Measurements from ENCODE around the gene CGB2. TPM values are rescaled to one million over a fixed set of nuclear protein-coding genes. Genes with fewer than 3 reads are reported as not detected.

The CGB2 gene
- total and polyA plus RNA-seq, 2 of the 13 experiments (the other 11 are each of a cell fraction or from before 2014, with no cell fraction given), result not detected

DNA sequence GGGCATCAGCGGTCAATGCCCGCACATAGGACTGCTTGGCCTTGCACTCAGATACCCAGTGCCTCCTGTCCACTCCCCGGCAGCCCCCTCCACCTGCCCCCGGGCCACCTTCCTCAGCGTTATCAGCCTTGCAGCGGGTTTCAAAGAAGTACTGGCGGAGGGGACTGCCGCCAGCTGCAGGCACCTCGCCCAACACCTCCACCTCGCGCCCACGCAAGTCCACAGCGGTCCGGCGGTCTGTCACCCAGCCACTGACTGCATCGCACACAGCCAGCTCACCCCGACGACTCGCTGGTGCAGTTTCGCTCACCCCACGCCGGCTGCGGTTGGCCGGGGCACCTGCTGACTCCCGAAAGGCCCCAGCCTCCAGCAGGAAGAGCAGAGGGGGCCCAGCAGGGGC, 29.8 kb downstream of the CGB2 start (continued):
- TF ChIP-seq, protein P1, sequence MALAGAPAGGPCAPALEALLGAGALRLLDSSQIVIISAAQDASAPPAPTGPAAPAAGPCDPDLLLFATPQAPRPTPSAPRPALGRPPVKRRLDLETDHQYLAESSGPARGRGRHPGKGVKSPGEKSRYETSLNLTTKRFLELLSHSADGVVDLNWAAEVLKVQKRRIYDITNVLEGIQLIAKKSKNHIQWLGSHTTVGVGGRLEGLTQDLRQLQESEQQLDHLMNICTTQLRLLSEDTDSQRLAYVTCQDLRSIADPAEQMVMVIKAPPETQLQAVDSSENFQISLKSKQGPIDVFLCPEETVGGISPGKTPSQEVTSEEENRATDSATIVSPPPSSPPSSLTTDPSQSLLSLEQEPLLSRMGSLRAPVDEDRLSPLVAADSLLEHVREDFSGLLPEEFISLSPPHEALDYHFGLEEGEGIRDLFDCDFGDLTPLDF (CRISPR knock-in tag; IDR thresholded peaks at IDR 0.05), result no peak
- no peak for TF ChIP-seq ASH2L (IDR thresholded peaks at IDR 0.05; ENCODE audit: insufficient read length, low read depth, low read length)

DNA sequence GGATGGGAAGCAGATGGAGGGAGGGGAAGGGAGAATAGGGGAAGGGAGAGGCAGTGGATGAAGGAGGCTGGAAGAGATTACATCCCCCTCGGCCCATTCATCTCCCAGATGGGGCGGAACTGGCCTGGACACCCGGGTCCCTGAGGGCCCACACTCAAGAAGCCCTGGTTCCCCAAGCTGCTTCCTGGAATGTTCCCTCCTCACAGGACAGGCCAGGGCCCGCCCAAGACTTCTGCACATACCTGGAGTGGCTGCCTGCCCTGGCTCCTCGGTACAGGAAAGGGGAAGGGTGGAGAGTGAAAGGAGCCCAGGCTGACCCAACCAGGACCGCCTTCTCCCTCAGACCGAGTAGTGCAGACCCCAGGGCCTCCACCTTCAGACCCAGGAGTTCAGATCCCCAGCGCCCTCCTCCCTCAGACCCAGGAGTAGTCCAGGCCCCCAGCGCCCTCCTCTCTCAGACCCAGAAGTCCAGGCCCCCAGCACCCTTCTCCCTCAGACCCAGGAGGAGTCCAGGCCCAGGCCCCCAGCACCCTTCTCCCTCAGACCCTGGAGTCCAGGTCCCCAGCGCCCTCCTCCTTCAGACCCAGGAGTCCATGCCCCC, 32.4 kb downstream of the CGB2 start:
- H3K4me1 ChIP-seq (ENCODE audit: insufficient read depth, low read length), result peaks cover 8% of the 10 kb centered on the region; the same call in 1 of the 2 replicates
- FAIRE-seq (no peak), ATAC-seq (peak; percentile 17; the same call in 1 of the 3 replicates), DNase-seq (ENCODE audit: low spot score) (no peak)
- BruUV-seq (replicated peaks), result no TSS peak
- no peak overlapping the region for H3K9ac ChIP-seq (ENCODE audit: insufficient read depth, low read depth, low read length)
- H3K36me3 ChIP-seq (replicated peaks in 1 of 2; ENCODE audit: control insufficient read depth in 1 of 2, insufficient read depth in 2 of 2, low read length in 2 of 2), result no peaks in the 10 kb centered on the region
- TF ChIP-seq HNRNPLL (IDR thresholded peaks at IDR 0.05; ENCODE audit: low read depth, low read length, poor library complexity, severe bottlenecking), result peak; percentile 5
- TF ChIP-seq KMT2B (CRISPR knock-in tag; IDR thresholded peaks at IDR 0.05), result no peak
- TF ChIP-seq ZNF773 (CRISPR knock-in tag; IDR thresholded peaks at IDR 0.05; ENCODE audit: borderline replicate concordance), result no peak
- TF ChIP-seq, protein P2, sequence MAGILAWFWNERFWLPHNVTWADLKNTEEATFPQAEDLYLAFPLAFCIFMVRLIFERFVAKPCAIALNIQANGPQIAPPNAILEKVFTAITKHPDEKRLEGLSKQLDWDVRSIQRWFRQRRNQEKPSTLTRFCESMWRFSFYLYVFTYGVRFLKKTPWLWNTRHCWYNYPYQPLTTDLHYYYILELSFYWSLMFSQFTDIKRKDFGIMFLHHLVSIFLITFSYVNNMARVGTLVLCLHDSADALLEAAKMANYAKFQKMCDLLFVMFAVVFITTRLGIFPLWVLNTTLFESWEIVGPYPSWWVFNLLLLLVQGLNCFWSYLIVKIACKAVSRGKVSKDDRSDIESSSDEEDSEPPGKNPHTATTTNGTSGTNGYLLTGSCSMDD (CRISPR knock-in tag; IDR thresholded peaks at IDR 0.05), result no peak
- TF ChIP-seq ARNT (IDR thresholded peaks at IDR 0.05), result no peak
- no peak for TF ChIP-seq MTA1 (CRISPR knock-in tag; IDR thresholded peaks at IDR 0.05; ENCODE audit: borderline replicate concordance)
- TF ChIP-seq, protein P3, sequence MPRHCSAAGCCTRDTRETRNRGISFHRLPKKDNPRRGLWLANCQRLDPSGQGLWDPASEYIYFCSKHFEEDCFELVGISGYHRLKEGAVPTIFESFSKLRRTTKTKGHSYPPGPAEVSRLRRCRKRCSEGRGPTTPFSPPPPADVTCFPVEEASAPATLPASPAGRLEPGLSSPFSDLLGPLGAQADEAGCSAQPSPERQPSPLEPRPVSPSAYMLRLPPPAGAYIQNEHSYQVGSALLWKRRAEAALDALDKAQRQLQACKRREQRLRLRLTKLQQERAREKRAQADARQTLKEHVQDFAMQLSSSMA (CRISPR knock-in tag; IDR thresholded peaks at IDR 0.05), result no peak
- TF ChIP-seq ZNF841 (CRISPR knock-in tag; IDR thresholded peaks at IDR 0.05; ENCODE audit: borderline replicate concordance), result no peak
- TF ChIP-seq CEBPG (CRISPR knock-in tag; IDR thresholded peaks at IDR 0.05), result no peak
- TF ChIP-seq ZNF619 (CRISPR knock-in tag; IDR thresholded peaks at IDR 0.05), result no peak
- TF ChIP-seq ZFY (CRISPR knock-in tag; IDR thresholded peaks at IDR 0.05), result no peak
- TF ChIP-seq ZSCAN22 (CRISPR knock-in tag; IDR thresholded peaks at IDR 0.05), result peak; percentile 64; the same call in 1 of the 2 replicates
- no peak for TF ChIP-seq KLF12 (CRISPR knock-in tag; IDR thresholded peaks at IDR 0.05; ENCODE audit: borderline replicate concordance)
- TF ChIP-seq, protein P4, sequence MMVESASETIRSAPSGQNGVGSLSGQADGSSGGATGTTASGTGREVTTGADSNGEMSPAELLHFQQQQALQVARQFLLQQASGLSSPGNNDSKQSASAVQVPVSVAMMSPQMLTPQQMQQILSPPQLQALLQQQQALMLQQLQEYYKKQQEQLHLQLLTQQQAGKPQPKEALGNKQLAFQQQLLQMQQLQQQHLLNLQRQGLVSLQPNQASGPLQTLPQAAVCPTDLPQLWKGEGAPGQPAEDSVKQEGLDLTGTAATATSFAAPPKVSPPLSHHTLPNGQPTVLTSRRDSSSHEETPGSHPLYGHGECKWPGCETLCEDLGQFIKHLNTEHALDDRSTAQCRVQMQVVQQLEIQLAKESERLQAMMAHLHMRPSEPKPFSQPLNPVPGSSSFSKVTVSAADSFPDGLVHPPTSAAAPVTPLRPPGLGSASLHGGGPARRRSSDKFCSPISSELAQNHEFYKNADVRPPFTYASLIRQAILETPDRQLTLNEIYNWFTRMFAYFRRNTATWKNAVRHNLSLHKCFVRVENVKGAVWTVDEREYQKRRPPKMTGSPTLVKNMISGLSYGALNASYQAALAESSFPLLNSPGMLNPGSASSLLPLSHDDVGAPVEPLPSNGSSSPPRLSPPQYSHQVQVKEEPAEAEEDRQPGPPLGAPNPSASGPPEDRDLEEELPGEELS (CRISPR knock-in tag; IDR thresholded peaks at IDR 0.05), result no peak
- TF ChIP-seq ZNF782 (CRISPR knock-in tag; IDR thresholded peaks at IDR 0.05; ENCODE audit: borderline replicate concordance), result no peak
- peaks cover 4 to 49% of the 10 kb centered on the region in 2 experiments; a peak in 4 of 5 replicates for H3K27me3 ChIP-seq (ENCODE audit: control insufficient read depth in 1 of 2, insufficient read depth in 2 of 2, low read length in 2 of 2)
- H3K27ac ChIP-seq (ENCODE audit: extremely low read length, insufficient read depth, low read length), result no peak overlapping the region
- 24% methylated on average over 5 of the region's 10 CpGs for WGBS (ENCODE audit: low lambda C conversion rate)
- H3K9me3 ChIP-seq (ENCODE audit: low read length), result no peaks in the 10 kb centered on the region
- H4K20me1 ChIP-seq (ENCODE audit: insufficient read depth, low read length), result no peaks in the 10 kb centered on the region
- CTCF ChIA-PET (ENCODE audit: low intra/inter-chr PET ratio, low total read pairs), result no interaction called here
- in situ Hi-C loops (cut with HindIII; ENCODE audit: extremely low pct_ligation_motif_present, low pct_unique_long_range_greater_than_20kb), result no loop called here
- H3K79me2 ChIP-seq (ENCODE audit: insufficient read depth, low read length), result no peaks in the 10 kb centered on the region
- peak overlapping the region; percentile 39; the same call in 1 of the 2 replicates for H3K4me2 ChIP-seq (ENCODE audit: low read depth, low read length)
- H2AFZ ChIP-seq (ENCODE audit: low read length), result no peak overlapping the region
- intact Hi-C loops (cut with micrococcal nuclease; ENCODE audit: unreplicated experiment), result no loop called here
- peak overlapping the region in 1 of 3 experiments; percentile 28; a peak in 1 of 6 replicates for H3K4me3 ChIP-seq (replicated peaks in 1 of 3; ENCODE audit: insufficient read depth in 1 of 3, low read depth in 2 of 3, low read length in 3 of 3)
- POLR2A ChIA-PET, result interaction anchor here (1.0 kb wide), 1 partner anchor 8 kb away, joined by 3 read pairs; no protein-coding TSS in a partner anchor
